T-cell (primary cell): ENCODE measurements around the gene HBP1. TPM values are rescaled to one million over a fixed set of nuclear protein-coding genes. Genes with fewer than 3 reads are reported as not detected.

Source experiments
- ATAC-seq, 4 experiments: fragments of 200-7000 bp in 3 of 4; fragments of 150-1000 bp in 1 of 4; cut with Tn5 transposase; replicated peaks in 1 of 4; 1 replicate in 3 of 4; 2 replicates in 1 of 4; pipeline ENCODE4 v1.10.0; 2021; ENCODE audit warnings: moderate library complexity in 3 of 4, mild to moderate bottlenecking in 2 of 4, moderate number of reproducible peaks in 1 of 4
- CTCF ChIA-PET, 2 donors: fragments of 300-600 bp; sonication (Branson Sonifier 250); formaldehyde crosslinking; loops; one replicate each; lab custom pipeline; 2022; ENCODE audit warnings: antibody characterized with exemption in 2 of 2; lab: Charles Lee
- POLR2A ChIA-PET, 2 donors: fragments of 300-600 bp; sonication (Branson Sonifier 250); formaldehyde crosslinking; loops; one replicate each; lab custom pipeline; 2022; ENCODE audit warnings: antibody characterized with exemption in 2 of 2; lab: Charles Lee
- DNase-seq, 35 experiments: peaks; one replicate each; pipeline versions ENCODE4 v3.0.0 to v3.0.0-alpha.2; 2013 to 2023
- H3K27ac ChIP-seq: one replicate; pipeline ENCODE4 v1.5.1; 2013; ENCODE audit warnings: low read length
- H3K27me3 ChIP-seq, 2 experiments: replicated peaks in 1 of 2; 1 replicate in 1 of 2; 2 replicates in 1 of 2; pipeline versions ENCODE4 v1.6.1 to v1.7.0; 2013; ENCODE audit warnings: low read length in 1 of 2, mixed read lengths in 1 of 2; ENCODE audit not compliant: control insufficient read depth in 2 of 2, insufficient read depth in 2 of 2; ENCODE audit errors: extremely low read depth in 1 of 2
- H3K36me3 ChIP-seq, 2 donors: 1 replicate in 1 of 2; 2 replicates in 1 of 2; pipeline versions ENCODE4 v1.6.1 to v1.7.0; 2013; ENCODE audit warnings: low read length in 1 of 2; ENCODE audit not compliant: control insufficient read depth in 2 of 2, insufficient read depth in 1 of 2; ENCODE audit errors: extremely low read depth in 1 of 2
- H3K4me1 ChIP-seq, 2 experiments: 1 replicate in 1 of 2; 2 replicates in 1 of 2; pipeline versions ENCODE4 v1.6.1 to v1.7.0; 2013; ENCODE audit warnings: low read length in 2 of 2, mixed read lengths in 1 of 2; ENCODE audit not compliant: insufficient read depth in 2 of 2, control insufficient read depth in 1 of 2; ENCODE audit errors: extremely low read depth in 1 of 2
- H3K4me3 ChIP-seq, 2 donors: 1 replicate in 1 of 2; 2 replicates in 1 of 2; pipeline versions ENCODE4 v1.5.1 to v1.7.0; 2013; ENCODE audit warnings: mild to moderate bottlenecking in 2 of 2, low read length in 1 of 2, moderate library complexity in 1 of 2; ENCODE audit not compliant: control insufficient read depth in 1 of 2; ENCODE audit errors: extremely low read depth in 1 of 2
- H3K9me3 ChIP-seq: 2 replicates; pipeline ENCODE4 v1.7.0; 2013
- H3K27ac Mint-ChIP-seq, 2 donors: one replicate each; pipeline ENCODE4 v1.8.0; 2020 to 2021; ENCODE audit warnings: mild to moderate bottlenecking in 2 of 2, mixed read lengths in 2 of 2
- H3K27me3 Mint-ChIP-seq, 2 donors: one replicate each; pipeline ENCODE4 v1.8.0; 2021 to 2022; ENCODE audit warnings: mixed read lengths in 2 of 2
- H3K36me3 Mint-ChIP-seq: one replicate; pipeline ENCODE4 v1.8.0; 2021; ENCODE audit warnings: mixed read lengths
- H3K4me1 Mint-ChIP-seq, 3 donors: one replicate each; pipeline ENCODE4 v1.8.0; 2020 to 2022; ENCODE audit warnings: mixed read lengths in 3 of 3, mild to moderate bottlenecking in 1 of 3
- H3K4me3 Mint-ChIP-seq, 3 donors: one replicate each; pipeline ENCODE4 v1.8.0; 2020 to 2022; ENCODE audit warnings: mild to moderate bottlenecking in 3 of 3, mixed read lengths in 3 of 3, moderate library complexity in 3 of 3
- H3K9me3 Mint-ChIP-seq, 3 donors: one replicate each; pipeline ENCODE4 v1.8.0; 2020 to 2022; ENCODE audit warnings: mixed read lengths in 3 of 3
- WGBS: methylation state at CpG from one replicate; pipeline ENCODE4 v1.1.5; 2013; ENCODE audit warnings: missing lambda C conversion rate; ENCODE audit not compliant: insufficient coverage; 5-methylcytosine and 5-hydroxymethylcytosine counted together
- total RNA-seq, 35 experiments: library from RNA in 6 of 35; stranded (reverse) in 6 of 35; fragments of 120-200 nt in 1 of 35; gene quantifications; one replicate each; pipeline versions ENCODE4 v1.2.1 to v1.2.4 and lab custom pipeline; 2013 to 2026

The HBP1 gene
- total RNA-seq, 5 donors from 2014 or later (not counting 1 experiment from before 2014, with no cell fraction given): 78.6 to 211 (median 92.0) TPM

- H3K27ac ChIP-seq: no peak overlapping the region
- H3K27me3 ChIP-seq: no peaks in the 10 kb centered on the region
- Mint-ChIP-seq H3K27ac (peak overlapping the region; percentile 45 to 79), H3K4me1 (peaks cover 53 to 59% (median 56%) of the 10 kb centered on the region in 3 donors), H3K27me3 (no peaks in the 10 kb centered on the region), H3K36me3 (peaks cover 45% of the 10 kb centered on the region), H3K9me3 (no peaks in the 10 kb centered on the region), H3K4me3 (no peak overlapping the region)
- no peaks in the 10 kb centered on the region for H3K9me3 ChIP-seq
- ChIA-PET CTCF (interaction anchor here (0.6 to 3.9 kb wide), 8 partner anchors 12 to 1841 kb away, joined by 3 to 21 read pairs (median 6); partner anchors contain the start of gene HBP1 (in 1 of the 2)), POLR2A (interaction anchor here (0.5 to 6.7 kb wide), 9 partner anchors 8 to 825 kb away, joined by 3 to 76 read pairs (median 11); partner anchors contain the start of gene HBP1 (in 2 of the 2))
- DNase-seq (no peak), ATAC-seq (peak in 1 of 4 experiments; percentile 24)
- H3K4me3 ChIP-seq: no peak overlapping the region
- WGBS: 70% methylated on average over 2 of the region's 5 CpGs
- H3K4me1 ChIP-seq: peaks cover 4 to 9% of the 10 kb centered on the region in 2 experiments
- peaks cover 0 to 62% of the 10 kb centered on the region in 2 donors for H3K36me3 ChIP-seq
Measured at GRCh38 chr7:107181172-107181571, 12.4 kb downstream of the HBP1 start.

GRCh38 chr7:107185716-107186115 lies 16.9 kb downstream of the HBP1 start:
- ChIA-PET CTCF (interaction anchor here in 1 of 2 donors (0.6 kb wide), 1 partner anchor 38 kb away, joined by 3 read pairs; no protein-coding TSS in a partner anchor), POLR2A (interaction anchor here (0.6 to 1.4 kb wide), 7 partner anchors 8 to 1384 kb away, joined by 3 to 13 read pairs (median 4); partner anchors contain the start of gene HBP1 (in 2 of the 2))
- ATAC-seq: no peak
- Mint-ChIP-seq H3K9me3 (no peaks in the 10 kb centered on the region), H3K4me1 (peaks cover 29 to 42% (median 34%) of the 10 kb centered on the region in 3 donors), H3K36me3 (peaks cover 72% of the 10 kb centered on the region), H3K4me3 (no peak overlapping the region), H3K27me3 (no peaks in the 10 kb centered on the region), H3K27ac (no peak overlapping the region)
- Histone ChIP-seq H3K27me3 (no peaks in the 10 kb centered on the region), H3K9me3 (no peaks in the 10 kb centered on the region), H3K27ac (no peak overlapping the region), H3K4me3 (no peak overlapping the region), H3K4me1 (no peaks in the 10 kb centered on the region), H3K36me3 (peaks cover 3 to 82% of the 10 kb centered on the region in 2 donors)
- WGBS: no CpG with 5 or more reads among the region's 4 CpGs
- DNase-seq: no peak

GRCh38 chr7:107186240-107186639 lies 17.4 kb downstream of the HBP1 start:
- H3K4me1 Mint-ChIP-seq: peaks cover 24 to 37% (median 29%) of the 10 kb centered on the region in 3 donors
- H3K27ac Mint-ChIP-seq: no peak overlapping the region

GRCh38 chr7:107187774-107188173 lies 19.0 kb downstream of the HBP1 start:
- WGBS: 83% methylated on average over 1 of the region's 2 CpGs
- H3K4me3 Mint-ChIP-seq: no peak overlapping the region
- Histone ChIP-seq H3K36me3 (peaks cover 3 to 79% of the 10 kb centered on the region in 2 donors), H3K27me3 (no peaks in the 10 kb centered on the region), H3K4me1 (no peaks in the 10 kb centered on the region), H3K27ac (no peak overlapping the region), H3K4me3 (no peak overlapping the region), H3K9me3 (no peaks in the 10 kb centered on the region)
- H3K27me3 Mint-ChIP-seq: no peaks in the 10 kb centered on the region
- no peak for DNase-seq
- CTCF ChIA-PET: no interaction called here
- H3K4me1 Mint-ChIP-seq: peaks cover 24 to 37% (median 29%) of the 10 kb centered on the region in 3 donors
- peaks cover 67% of the 10 kb centered on the region for H3K36me3 Mint-ChIP-seq
- POLR2A ChIA-PET: interaction anchor here (0.6 to 1.0 kb wide), 3 partner anchors 8 to 19 kb away, joined by 3 to 4 read pairs (median 4); partner anchors contain the start of gene HBP1 (in 1 of the 2)
- no peak for ATAC-seq
- peak overlapping the region in 1 of 2 donors; percentile 29 for H3K27ac Mint-ChIP-seq
- no peaks in the 10 kb centered on the region for H3K9me3 Mint-ChIP-seq

More at GRCh38 chr7:107186240-107186639, 17.4 kb downstream of the HBP1 start:
- H3K4me3 Mint-ChIP-seq: no peak overlapping the region
- Histone ChIP-seq H3K36me3 (peaks cover 3 to 81% of the 10 kb centered on the region in 2 donors), H3K27me3 (no peaks in the 10 kb centered on the region), H3K27ac (no peak overlapping the region), H3K4me3 (no peak overlapping the region), H3K9me3 (no peaks in the 10 kb centered on the region), H3K4me1 (no peaks in the 10 kb centered on the region)
- no CpG with 5 or more reads among the region's 4 CpGs for WGBS
- no peaks in the 10 kb centered on the region for H3K9me3 Mint-ChIP-seq
- ATAC-seq (no peak), DNase-seq (no peak)
- POLR2A ChIA-PET: interaction anchor here (0.7 to 1.2 kb wide), 4 partner anchors 13 to 26 kb away, joined by 3 to 13 read pairs (median 7); partner anchors contain the start of gene HBP1 (in 2 of the 2)
- H3K27me3 Mint-ChIP-seq: no peaks in the 10 kb centered on the region
- H3K36me3 Mint-ChIP-seq: peaks cover 67% of the 10 kb centered on the region
- CTCF ChIA-PET: interaction anchor here (0.6 kb wide), 2 partner anchors 38 to 477 kb away, joined by 3 read pairs; no protein-coding TSS in a partner anchor

GRCh38 chr7:107190090-107190489 lies 21.3 kb downstream of the HBP1 start:
- H3K27ac ChIP-seq: no peak overlapping the region
- no peak overlapping the region for H3K4me3 ChIP-seq
- ATAC-seq: no peak
- H3K36me3 ChIP-seq: peaks cover 3 to 67% of the 10 kb centered on the region in 2 donors
- no peak for DNase-seq
- Mint-ChIP-seq H3K4me3 (no peak overlapping the region), H3K9me3 (no peaks in the 10 kb centered on the region), H3K36me3 (peaks cover 58% of the 10 kb centered on the region), H3K27ac (no peak overlapping the region), H3K27me3 (no peaks in the 10 kb centered on the region), H3K4me1 (peaks cover 18 to 33% (median 21%) of the 10 kb centered on the region in 3 donors)
- ChIA-PET POLR2A (interaction anchor here (0.6 to 2.5 kb wide), 5 partner anchors 9 to 140 kb away, joined by 4 to 15 read pairs (median 8); partner anchors contain the start of gene HBP1 (in 1 of the 2)), CTCF (interaction anchor here (1.0 to 1.3 kb wide), 5 partner anchors 9 to 688 kb away, joined by 3 to 4 read pairs (median 3); no protein-coding TSS in a partner anchor)
- H3K9me3 ChIP-seq: no peaks in the 10 kb centered on the region
- H3K4me1 ChIP-seq: no peaks in the 10 kb centered on the region
- no peaks in the 10 kb centered on the region for H3K27me3 ChIP-seq
- 100% methylated on average over 1 of the region's 2 CpGs for WGBS

- no peak overlapping the region for H3K4me3 ChIP-seq
- no CpG with 5 or more reads among the region's 1 CpG for WGBS
- H3K36me3 Mint-ChIP-seq: peaks cover 42% of the 10 kb centered on the region
- no peaks in the 10 kb centered on the region for H3K9me3 ChIP-seq
- no peak overlapping the region for H3K4me3 Mint-ChIP-seq
- peaks cover 5 to 14% (median 8%) of the 10 kb centered on the region in 3 donors for H3K4me1 Mint-ChIP-seq
- H3K27ac ChIP-seq: no peak overlapping the region
- H3K27me3 ChIP-seq: no peaks in the 10 kb centered on the region
- H3K9me3 Mint-ChIP-seq: no peaks in the 10 kb centered on the region
- ChIA-PET CTCF (interaction anchor here (0.9 to 1.6 kb wide), 7 partner anchors 10 to 696 kb away, joined by 3 to 9 read pairs (median 4); partner anchors contain the start of gene HBP1 (in 1 of the 2)), POLR2A (interaction anchor here (0.5 to 3.8 kb wide), 11 partner anchors 9 to 549 kb away, joined by 3 to 19 read pairs (median 3); partner anchors contain the start of gene HBP1 (in 1 of the 2))
- peak overlapping the region; percentile 2 to 5 for H3K27ac Mint-ChIP-seq
- DNase-seq: no peak
- no peaks in the 10 kb centered on the region for H3K4me1 ChIP-seq
- no peaks in the 10 kb centered on the region for H3K27me3 Mint-ChIP-seq
- ATAC-seq: no peak
- H3K36me3 ChIP-seq: peaks cover 3 to 69% of the 10 kb centered on the region in 2 donors
Measured at GRCh38 chr7:107194052-107194451, 25.2 kb downstream of the HBP1 start.
